Activated CD8-positive, alpha-beta memory T cell treated with anti-CD3 and anti-CD28 coated beads, Interleukin-2, amount 10 ng/mL, durations not matched to agents 7 days and 5 days (primary cell): ENCODE data around the gene GAN. TPM values are rescaled to one million over a fixed set of nuclear protein-coding genes. Genes with fewer than 3 reads are reported as not detected.

Experiments
- ATAC-seq: fragments of 150-1000 bp; cut with Tn5 transposase; one replicate; pipeline ENCODE4 v1.10.0; 2021; ENCODE audit warnings: moderate library complexity
- CTCF ChIA-PET: fragments of 350-600 bp; sonication (Branson Sonifier 250); formaldehyde crosslinking; loops from one replicate; lab custom pipeline; 2021; ENCODE audit warnings: antibody characterized with exemption; lab: Charles Lee
- DNase-seq: peaks from one replicate; pipeline ENCODE4 v3.0.0-alpha.2; 2020
- H3K27ac Mint-ChIP-seq: one replicate; pipeline ENCODE4 v1.8.0; 2021; ENCODE audit warnings: mild to moderate bottlenecking, mixed read lengths
- H3K27me3 Mint-ChIP-seq: one replicate; pipeline ENCODE4 v1.8.0; 2021; ENCODE audit warnings: mixed read lengths
- H3K36me3 Mint-ChIP-seq: one replicate; pipeline ENCODE4 v1.8.0; 2021; ENCODE audit warnings: mild to moderate bottlenecking, mixed read lengths
- H3K4me1 Mint-ChIP-seq: one replicate; pipeline ENCODE4 v1.8.0; 2021; ENCODE audit warnings: mixed read lengths
- H3K4me3 Mint-ChIP-seq: one replicate; pipeline ENCODE4 v1.8.0; 2021; ENCODE audit warnings: mild to moderate bottlenecking, moderate library complexity, mixed read lengths
- H3K9me3 Mint-ChIP-seq: one replicate; pipeline ENCODE4 v1.8.0; 2022; ENCODE audit warnings: low read depth, mixed read lengths
- total RNA-seq, 2 experiments: library from RNA; stranded (reverse); gene quantifications; one replicate each; pipeline ENCODE4 v1.2.3, GENCODE V29; 2021

The GAN gene
- total RNA-seq, 2 experiments from 2014 or later: 8.1 to 10.3 TPM

- H3K27me3 Mint-ChIP-seq: peaks cover 55% of the 10 kb centered on the region
These were observed 123.1 kb downstream of the GAN start for GRCh38 chr16:81437865-81438264.

More at GRCh38 chr16:81437865-81438264, 123.1 kb downstream of the GAN start:
- DNase-seq: no peak
- no peaks in the 10 kb centered on the region for H3K9me3 Mint-ChIP-seq
- H3K4me3 Mint-ChIP-seq: no peak overlapping the region
- CTCF ChIA-PET: interaction anchor here (1.0 to 1.3 kb wide), 3 partner anchors 12 to 90 kb away, joined by 3 read pairs; no protein-coding TSS in a partner anchor
- no peaks in the 10 kb centered on the region for H3K36me3 Mint-ChIP-seq
- H3K4me1 Mint-ChIP-seq: peaks cover 22% of the 10 kb centered on the region
- H3K27ac Mint-ChIP-seq: no peak overlapping the region
- ATAC-seq: no peak

Other genes with a start within 250 kb of the GAN start
- gene C16orf46, start 237.7 kb upstream of the GAN start, total RNA-seq: not detected
- 10 to 100 TPM in 1 of 2 experiments, 1 to 10 TPM in 1; 7.1 to 12.1 TPM for gene GCSH, start 218.6 kb upstream of the GAN start, total RNA-seq
- not detected for gene BCO1, start 76.3 kb upstream of the GAN start, total RNA-seq
- 10 to 100 TPM; 77.4 to 98.8 TPM for gene CMIP, start 129.8 kb downstream of the GAN start, total RNA-seq